ENCODE results near the gene TRMT44.

The TRMT44 gene

GRCh38 chr4:8515316-8516060, 74.9 kb downstream of the TRMT44 start:
- DNase-seq, result no peak

GRCh38 chr4:8516061-8516573, 75.5 kb downstream of the TRMT44 start:
- no peak for DNase-seq

- DNase-seq, result no peak
Measured at GRCh38 chr4:8516996-8517550, 76.5 kb downstream of the TRMT44 start.

GRCh38 chr4:8517946-8518345, 77.4 kb downstream of the TRMT44 start:
- no peak for DNase-seq

- no peak for DNase-seq
Measured at GRCh38 chr4:8522160-8523120, 81.9 kb downstream of the TRMT44 start.

DNA sequence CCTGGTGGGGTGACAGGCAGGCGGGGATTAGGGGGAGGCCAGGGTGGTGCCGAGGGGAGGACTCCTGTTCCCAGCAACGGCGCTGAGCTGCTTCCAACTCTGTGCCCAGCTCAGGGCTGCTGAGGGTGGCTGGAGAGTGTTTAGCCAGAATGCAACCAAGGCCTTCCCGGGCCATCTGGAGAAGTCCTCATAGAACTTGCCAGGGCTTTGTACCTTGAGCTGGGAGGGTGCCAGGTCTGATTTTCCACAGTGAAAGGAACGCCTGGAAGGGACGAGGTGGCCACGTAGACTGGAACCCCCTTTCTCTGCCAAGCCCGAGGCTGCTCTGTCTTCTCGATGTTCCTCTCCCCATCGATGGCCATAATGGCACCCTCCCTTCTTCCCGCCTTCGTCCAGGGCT, 82.6 kb downstream of the TRMT44 start:
- no peak for DNase-seq

DNA sequence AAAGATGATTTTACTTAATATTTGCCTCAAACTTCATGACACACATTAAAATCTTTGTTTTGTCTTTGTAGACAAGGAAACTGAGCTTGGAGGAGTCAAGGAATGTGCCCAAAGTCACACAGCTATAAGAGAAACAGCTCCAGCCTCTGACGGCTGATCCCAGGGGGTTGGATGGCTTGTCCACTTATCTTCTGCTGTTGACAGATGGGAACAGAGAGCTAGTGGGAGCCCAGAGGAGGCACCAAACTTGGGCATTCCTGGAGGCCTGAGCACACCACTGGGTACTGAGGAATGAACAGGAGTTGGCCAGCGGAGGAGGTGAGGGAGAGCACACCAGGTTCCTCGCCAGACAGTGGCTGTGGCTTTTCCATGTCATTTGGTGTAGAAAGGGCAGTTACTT, 83.2 kb downstream of the TRMT44 start:
- no peak for DNase-seq

DNA sequence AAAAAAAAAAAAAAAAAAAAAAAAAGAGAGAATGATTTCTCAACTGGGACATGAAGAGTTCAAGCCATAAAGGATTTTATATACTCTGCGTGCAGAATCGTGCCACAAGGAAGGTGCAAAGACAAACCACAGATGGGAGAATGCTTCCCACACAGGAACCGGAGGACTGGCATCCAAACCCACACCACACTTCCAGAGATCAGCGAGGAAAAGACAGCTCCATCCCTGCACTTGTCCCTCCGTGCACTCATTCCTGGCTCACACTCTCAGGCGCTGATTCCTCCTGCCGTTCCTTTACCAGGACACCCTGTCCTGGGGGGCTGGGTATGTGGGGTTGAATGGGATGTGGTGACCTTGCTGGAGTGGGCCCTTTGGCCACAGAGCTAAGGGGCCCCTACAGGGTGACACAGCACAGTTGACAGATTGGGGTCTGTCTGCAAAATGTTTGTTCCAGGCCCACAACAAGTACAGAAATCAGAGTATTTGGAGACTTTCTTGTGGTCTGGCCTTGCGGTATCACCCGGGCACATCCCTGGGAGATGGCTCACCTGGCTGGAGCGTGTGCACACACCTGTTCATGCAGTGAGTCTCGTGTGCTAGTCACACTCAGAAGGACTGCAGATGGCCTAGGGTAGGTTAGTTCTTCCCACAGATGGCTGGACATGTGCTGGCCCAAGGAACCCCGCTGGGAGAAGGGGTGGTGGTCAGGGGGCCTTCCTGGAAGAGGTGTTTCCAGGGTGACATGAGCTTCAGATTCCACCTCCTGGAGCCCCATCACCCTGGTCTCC, 84.2 kb downstream of the TRMT44 start:
- no peak for DNase-seq

GRCh38 chr4:8525383-8526120, 85.0 kb downstream of the TRMT44 start:
- no peak for DNase-seq

All from activated gamma-delta T cell (primary cell).